ENCODE measurements around the gene DPP9. TPM values are rescaled to one million over a fixed set of nuclear protein-coding genes. Genes with fewer than 3 reads are reported as not detected.

Gene DPP9
- total RNA-seq (2012; rRNA removed), result 12.2 and 12.4 TPM in 2 replicates
- 33.0 and 37.3 TPM in 2 replicates for polyA plus RNA-seq (2012; rRNA removed)
- polyA plus RNA-seq (2012; cell fraction: cytosol; rRNA removed), result 27.1 and 46.5 TPM in 2 replicates
- polyA plus RNA-seq (2012; cell fraction: nucleus; rRNA removed; ENCODE audit: low replicate concordance), result 36.9 and 57.3 TPM in 2 replicates
- percentile 69 among the genes with signal in this experiment for Bru-seq, nascent RNA
- BruChase-seq, experiment 1, labeled RNA remaining after a 6-hour chase, result percentile 77 among the genes with signal in this experiment
- percentile 67 among the genes with signal in this experiment for BruChase-seq, experiment 2, labeled RNA remaining after a 2-hour chase
- long read RNA-seq, full-length matches to known transcripts, result 5 of 50 reads
- long read RNA-seq, partial matches to known transcripts, result 15 of 50 reads
- long read RNA-seq, other reads (novel, unspliced or antisense), result 30 of 50 reads

DNA sequence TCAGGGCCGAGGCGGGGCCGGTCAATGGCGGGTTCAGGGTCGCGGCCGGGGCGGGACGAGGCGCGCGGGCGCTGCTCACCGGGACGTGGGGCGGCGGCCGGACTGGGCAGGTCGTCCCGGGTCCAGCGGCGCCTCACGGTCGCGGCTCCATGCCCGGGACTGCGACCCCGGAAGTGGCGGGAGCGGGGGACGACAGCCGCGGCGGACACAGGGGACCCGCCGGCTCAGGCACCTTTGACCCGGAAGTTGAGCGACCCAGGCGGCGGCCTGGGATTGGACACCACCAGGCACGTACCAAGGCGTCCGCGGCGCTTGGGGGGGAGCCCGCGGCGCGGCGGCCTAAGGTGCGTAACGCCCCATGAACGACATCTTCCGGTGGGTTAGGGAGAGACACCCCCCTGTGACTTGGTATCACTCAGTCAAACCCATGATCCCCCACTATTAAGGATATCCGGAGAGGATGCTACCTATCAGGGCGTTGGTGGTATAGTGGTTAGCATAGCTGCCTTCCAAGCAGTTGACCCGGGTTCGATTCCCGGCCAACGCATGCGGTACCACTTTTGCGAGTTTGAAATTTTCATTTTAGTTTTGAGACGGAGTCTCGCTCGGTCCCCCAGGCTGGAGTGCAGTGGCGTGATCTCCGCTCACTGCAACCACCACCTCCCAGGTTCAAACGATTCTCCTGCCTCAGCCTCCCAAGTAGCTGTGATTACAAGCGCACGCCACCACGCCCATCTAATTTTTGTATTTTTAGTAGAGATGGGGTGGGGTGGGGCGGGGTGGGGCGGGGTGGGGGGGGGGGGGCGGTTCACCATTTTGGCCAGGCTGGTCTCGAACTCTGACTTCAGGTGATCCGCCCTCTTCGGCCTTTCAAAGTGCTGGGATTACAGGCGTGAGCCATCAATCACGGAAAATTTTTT is at the start of gene DPP9:
TSS of gene DPP9 (minus strand) at position 248 of the 920 bp plus-strand sequence. CDS start 3,936 bp downstream, outside the sequence.
- H2AFZ ChIP-seq (replicated peaks; ENCODE audit: low read length, poor library complexity), result peak within 1 kb of the TSS; percentile 96
- 1% methylated on average over 36 of the region's 79 CpGs; no CpG with 5 or more reads in 1 of the 2 experiments for WGBS, 2 experiments (ENCODE audit: extremely low coverage in 2 of 2, insufficient read length in 1 of 2)
- peak within 1 kb of the TSS; percentile 89 for H4K91ac ChIP-seq (ENCODE audit: insufficient read depth, low read depth, low read length)
- H2AK9ac ChIP-seq (replicated peaks; ENCODE audit: low read depth, low read length, poor library complexity), result peak within 1 kb of the TSS; percentile 100
- peak within 1 kb of the TSS; percentile 64 to 95 for H4K8ac ChIP-seq (ENCODE audit: low read depth in 2 of 2, low read length in 2 of 2)
- peak within 1 kb of the TSS; percentile 95 for H3K4me3 ChIP-seq (ENCODE audit: insufficient read depth, low read depth, low read length)
- H3K4ac ChIP-seq (ENCODE audit: low read depth, low read length), result peak within 1 kb of the TSS; percentile 97
- no peak within 1 kb of the TSS for H3K18ac ChIP-seq (ENCODE audit: low read depth, low read length)
- H2BK15ac ChIP-seq (ENCODE audit: low read depth, low read length), result peak within 1 kb of the TSS; percentile 6; the same call in 2 of the 3 replicates
- H3K14ac ChIP-seq (replicated peaks; ENCODE audit: low read depth, low read length), result peak within 1 kb of the TSS; percentile 95
- dilution Hi-C loops (cut with HindIII; ENCODE audit: low sequenced_read_pairs, unreplicated experiment), result no loop called here
- ATAC-seq (ENCODE audit: low read depth) (peak; percentile 93), DNase-seq (peak; percentile 98)
- peak within 1 kb of the TSS; percentile 81 for H4K5ac ChIP-seq (ENCODE audit: low read depth, low read length)
- intact Hi-C loops (cut with micrococcal nuclease), result no loop called here
- H3K9ac ChIP-seq (ENCODE audit: low read depth, low read length), result peak within 1 kb of the TSS; percentile 95
- H3K9me3 ChIP-seq (ENCODE audit: control insufficient read depth, insufficient read depth, low read length), result no peaks in the 10 kb centered on the region
- H3K4me1 ChIP-seq (ENCODE audit: control insufficient read depth, insufficient read depth, low read length), result peaks cover 6% of the 10 kb centered on the region
- H3K4me2 ChIP-seq (ENCODE audit: low read depth, low read length), result peak within 1 kb of the TSS; percentile 99
- 0 out of 2 replicates have a peak, but pooled peaks cover 7% of the 10 kb centered on the region for H3K9me1 ChIP-seq (ENCODE audit: insufficient read depth, low read length)
- no peak within 1 kb of the TSS for H2BK20ac ChIP-seq (ENCODE audit: low read depth, low read length)
- CTCF ChIA-PET, result no interaction called here
- H3K27me3 ChIP-seq (ENCODE audit: control insufficient read depth, insufficient read depth, low read length), result no peaks in the 10 kb centered on the region
- H3K79me1 ChIP-seq (ENCODE audit: low read depth in 1 of 2, low read length in 2 of 2), result peaks cover 26 to 41% of the 10 kb centered on the region in 2 experiments
- POLR2A ChIA-PET (ENCODE audit: unreplicated experiment), result interaction anchor here (0.5 kb wide), 1 partner anchor 25 kb away, joined by 20 read pairs; no protein-coding TSS in a partner anchor
- peak within 1 kb of the TSS; percentile 49; the same call in 1 of the 2 replicates for H2BK120ac ChIP-seq (ENCODE audit: low read depth, low read length)
- H3K56ac ChIP-seq (ENCODE audit: extremely low read depth, insufficient read depth, low read length), result peak within 1 kb of the TSS; percentile 81
- BruUV-seq (replicated peaks), result no TSS peak
- peak within 1 kb of the TSS; percentile 47 for H2BK5ac ChIP-seq (ENCODE audit: low read depth, low read length, poor library complexity, severe bottlenecking)
- peaks cover 9% of the 10 kb centered on the region; the same call in 1 of the 2 replicates for H4K20me1 ChIP-seq (ENCODE audit: insufficient read depth, low read length)
- H3K27ac ChIP-seq (ENCODE audit: insufficient read depth, low read length), result peak within 1 kb of the TSS; percentile 66
- in situ Hi-C loops (cut with MboI; ENCODE audit: low sequenced_read_pairs), result no loop called here
- peak within 1 kb of the TSS; percentile 98 for H2AK5ac ChIP-seq (ENCODE audit: low read depth, low read length)
- peak within 1 kb of the TSS; percentile 90 for H3K23ac ChIP-seq (ENCODE audit: low read depth, low read length)
- peaks cover 13% of the 10 kb centered on the region; the same call in 1 of the 2 replicates for H3K36me3 ChIP-seq (ENCODE audit: control insufficient read depth, insufficient read depth, low read length)
- TF ChIP-seq, protein P1, sequence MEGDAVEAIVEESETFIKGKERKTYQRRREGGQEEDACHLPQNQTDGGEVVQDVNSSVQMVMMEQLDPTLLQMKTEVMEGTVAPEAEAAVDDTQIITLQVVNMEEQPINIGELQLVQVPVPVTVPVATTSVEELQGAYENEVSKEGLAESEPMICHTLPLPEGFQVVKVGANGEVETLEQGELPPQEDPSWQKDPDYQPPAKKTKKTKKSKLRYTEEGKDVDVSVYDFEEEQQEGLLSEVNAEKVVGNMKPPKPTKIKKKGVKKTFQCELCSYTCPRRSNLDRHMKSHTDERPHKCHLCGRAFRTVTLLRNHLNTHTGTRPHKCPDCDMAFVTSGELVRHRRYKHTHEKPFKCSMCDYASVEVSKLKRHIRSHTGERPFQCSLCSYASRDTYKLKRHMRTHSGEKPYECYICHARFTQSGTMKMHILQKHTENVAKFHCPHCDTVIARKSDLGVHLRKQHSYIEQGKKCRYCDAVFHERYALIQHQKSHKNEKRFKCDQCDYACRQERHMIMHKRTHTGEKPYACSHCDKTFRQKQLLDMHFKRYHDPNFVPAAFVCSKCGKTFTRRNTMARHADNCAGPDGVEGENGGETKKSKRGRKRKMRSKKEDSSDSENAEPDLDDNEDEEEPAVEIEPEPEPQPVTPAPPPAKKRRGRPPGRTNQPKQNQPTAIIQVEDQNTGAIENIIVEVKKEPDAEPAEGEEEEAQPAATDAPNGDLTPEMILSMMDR (conservative IDR thresholded peaks at IDR 0.05; ENCODE audit: low read depth, low read length), result peak; percentile 43
- TF ChIP-seq CEBPB (IDR thresholded peaks at IDR 0.05; ENCODE audit: low read depth, low read length) (no peak), FOS (IDR thresholded peaks at IDR 0.05; ENCODE audit: low read depth, low read length) (peak; percentile 97), MAZ (IDR thresholded peaks at IDR 0.05; ENCODE audit: borderline replicate concordance, low read depth, low read length) (peak; percentile 91), RCOR1 (IDR thresholded peaks at IDR 0.05; ENCODE audit: insufficient replicate concordance, low read length) (no peak), MXI1 (IDR thresholded peaks at IDR 0.05; ENCODE audit: borderline replicate concordance, low read depth, low read length) (0 out of 2 replicates have a peak, but pooled peaks have one; percentile 27), POLR2A (IDR thresholded peaks at IDR 0.05; ENCODE audit: low read depth, low read length) (no peak), BHLHE40 (IDR thresholded peaks at IDR 0.05; ENCODE audit: low read depth, low read length) (peak; percentile 99), MAFK (IDR thresholded peaks at IDR 0.05; ENCODE audit: low read depth, low read length) (no peak), RAD21 (IDR thresholded peaks at IDR 0.05; ENCODE audit: low read length) (peak; percentile 36), RFX5 (IDR thresholded peaks at IDR 0.05; ENCODE audit: low read depth, low read length) (no peak), NFE2L2 (IDR thresholded peaks at IDR 0.05; ENCODE audit: low read depth, low read length) (no peak)
- TF ChIP-seq, protein P2, sequence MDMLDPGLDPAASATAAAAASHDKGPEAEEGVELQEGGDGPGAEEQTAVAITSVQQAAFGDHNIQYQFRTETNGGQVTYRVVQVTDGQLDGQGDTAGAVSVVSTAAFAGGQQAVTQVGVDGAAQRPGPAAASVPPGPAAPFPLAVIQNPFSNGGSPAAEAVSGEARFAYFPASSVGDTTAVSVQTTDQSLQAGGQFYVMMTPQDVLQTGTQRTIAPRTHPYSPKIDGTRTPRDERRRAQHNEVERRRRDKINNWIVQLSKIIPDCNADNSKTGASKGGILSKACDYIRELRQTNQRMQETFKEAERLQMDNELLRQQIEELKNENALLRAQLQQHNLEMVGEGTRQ (IDR thresholded peaks at IDR 0.05; ENCODE audit: low read depth, low read length), result no peak; the same call in none of the 2 replicates

Data from IMR-90 (cell line).